Pulmonary artery endothelial cell (primary cell): Measurements from ENCODE around the gene SMIM32. TPM values are rescaled to one million over a fixed set of nuclear protein-coding genes. Genes with fewer than 3 reads are reported as not detected.

ENCODE experiments used
- total RNA-seq: library from RNA; depleted of rRNA; stranded (reverse); fragments of >200 nt; gene quantifications from 2 replicates; pipeline ENCODE4 v1.2.3, GENCODE V29; 2014

The SMIM32 gene
- total RNA-seq, 1 donor from 2014 or later, result not detected

Other genes with a start within 250 kb of the SMIM32 start
- not detected in 2 replicates for gene LECT2, start 238.2 kb downstream of the SMIM32 start, total RNA-seq
- gene TGFBI, start 164.2 kb downstream of the SMIM32 start, total RNA-seq, result 6.3 and 16.9 TPM in 2 replicates
- gene SMAD5, start 60.3 kb downstream of the SMIM32 start, total RNA-seq, result 33.1 and 39.0 TPM in 2 replicates
- gene TRPC7, start 172.4 kb upstream of the SMIM32 start, total RNA-seq, result not detected in 2 replicates